Measurements from ENCODE around the gene NALF2.
A peak's percentile ranks its signal among the peaks of the same experiment; 100 is the strongest.

DNA sequence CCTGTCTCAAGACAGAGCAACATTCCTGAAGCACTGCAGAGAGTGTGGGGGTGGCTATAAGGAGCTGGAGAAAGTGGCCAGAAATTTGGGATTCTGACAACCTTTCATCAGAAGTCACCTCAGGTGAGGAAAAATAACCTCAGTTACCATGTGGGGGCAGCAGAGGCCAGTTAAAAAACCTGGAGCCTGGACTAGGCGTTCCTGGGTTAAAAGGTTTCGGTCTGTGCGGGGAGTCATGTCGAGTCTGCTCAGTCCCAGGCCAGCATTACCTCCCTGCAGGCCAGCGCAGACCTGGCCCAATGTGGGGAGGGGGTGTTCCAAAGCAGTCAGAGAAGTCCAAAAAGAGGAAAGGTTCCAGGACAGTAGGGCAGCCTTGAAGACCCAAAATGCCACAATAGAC lies 10.9 kb upstream of the NALF2 start:
- peak in 3 of 7 experiments; percentile 21 to 51 (median 40) for TF ChIP-seq CTCF (IDR thresholded peaks at IDR 0.05)
- TF ChIP-seq POLR2A (IDR thresholded peaks at IDR 0.05), result no peak
- TF ChIP-seq POLR2AphosphoS5 (IDR thresholded peaks at IDR 0.05), result no peak
- TF ChIP-seq EP300 (IDR thresholded peaks at IDR 0.05), result no peak

Measured in stomach (tissue), 4 donors.